CD4-positive, alpha-beta T cell treated with Interleukin-4 for 1 hour (primary cell): ENCODE data around the gene ADPRS.

Experiments
- DNase-seq, 2 donors: peaks; one replicate each; pipeline ENCODE4 v3.0.0-alpha.2; 2020 to 2022

The ADPRS gene

DNA sequence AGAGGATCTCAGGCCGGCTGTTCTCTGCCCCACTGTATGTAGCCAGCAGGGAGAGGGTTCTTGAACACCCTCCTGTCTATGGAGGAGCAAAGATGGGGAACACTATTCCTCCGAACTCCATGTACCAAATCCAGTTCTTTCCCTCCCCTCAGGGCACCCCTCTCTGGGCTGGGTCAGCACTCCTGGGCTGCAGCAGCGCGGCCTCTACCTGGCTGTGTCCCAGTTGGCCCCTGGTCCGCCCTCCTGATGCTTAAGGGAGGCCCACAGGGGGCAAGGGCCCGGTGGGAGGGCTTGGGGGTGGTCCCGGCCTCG is 471 bp upstream of the ADPRS start:
- no peak for DNase-seq

DNA sequence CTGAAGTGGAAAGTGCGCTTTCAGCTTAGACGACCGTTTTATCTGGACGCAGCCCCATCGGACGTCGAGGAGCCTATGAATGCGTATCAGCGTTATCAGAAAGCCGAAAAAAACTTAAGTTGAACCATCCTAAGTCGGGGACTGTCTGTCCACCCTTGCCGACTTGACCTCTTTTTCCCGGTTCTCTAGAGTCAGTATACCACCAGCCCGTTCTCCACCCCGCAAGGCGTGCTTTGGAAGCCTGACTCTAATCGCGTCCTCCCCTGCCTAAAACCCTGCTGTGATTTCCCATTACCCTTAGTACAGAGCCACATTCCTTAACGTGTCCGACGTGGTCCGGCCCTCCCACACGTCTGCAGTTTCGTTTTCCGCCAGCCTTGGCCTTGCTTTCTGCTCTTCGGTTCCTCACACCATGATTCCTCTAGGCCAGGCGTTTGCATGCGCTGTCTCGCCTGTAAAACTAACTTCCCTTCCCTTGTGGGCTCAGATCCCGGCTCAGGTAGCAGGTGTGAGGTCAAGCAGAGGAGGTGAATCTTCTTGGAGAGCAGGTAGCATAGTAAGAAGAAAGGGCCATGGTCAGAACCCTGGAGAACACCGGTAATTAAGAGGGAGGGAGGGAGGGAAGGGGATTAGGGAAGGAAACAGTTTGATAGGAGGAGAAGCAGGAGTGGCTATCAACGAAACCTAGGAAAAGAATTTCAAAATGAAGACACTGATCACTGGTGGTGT is 865 bp downstream of the ADPRS start:
- DNase-seq, result peak in 1 of 2 donors; percentile 13

DNA sequence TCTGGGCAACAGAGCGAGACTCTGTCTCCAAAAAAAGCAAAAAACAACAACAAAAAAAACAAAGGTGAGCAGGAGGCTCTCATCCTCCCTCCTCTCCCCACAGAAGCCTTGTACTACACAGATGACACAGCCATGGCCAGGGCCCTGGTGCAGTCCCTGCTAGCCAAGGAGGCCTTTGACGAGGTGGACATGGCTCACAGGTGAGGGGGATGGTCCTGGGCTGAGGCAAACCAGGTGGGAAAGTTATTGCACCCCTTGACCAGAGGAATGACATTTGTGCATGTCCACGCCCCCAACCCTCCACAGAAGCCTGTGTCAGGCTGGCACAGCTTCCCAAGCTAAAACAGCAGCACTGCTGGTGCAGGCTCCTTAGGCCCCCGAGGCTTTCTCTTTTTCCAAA is 2.4 kb downstream of the ADPRS start:
- DNase-seq, result no peak

DNA sequence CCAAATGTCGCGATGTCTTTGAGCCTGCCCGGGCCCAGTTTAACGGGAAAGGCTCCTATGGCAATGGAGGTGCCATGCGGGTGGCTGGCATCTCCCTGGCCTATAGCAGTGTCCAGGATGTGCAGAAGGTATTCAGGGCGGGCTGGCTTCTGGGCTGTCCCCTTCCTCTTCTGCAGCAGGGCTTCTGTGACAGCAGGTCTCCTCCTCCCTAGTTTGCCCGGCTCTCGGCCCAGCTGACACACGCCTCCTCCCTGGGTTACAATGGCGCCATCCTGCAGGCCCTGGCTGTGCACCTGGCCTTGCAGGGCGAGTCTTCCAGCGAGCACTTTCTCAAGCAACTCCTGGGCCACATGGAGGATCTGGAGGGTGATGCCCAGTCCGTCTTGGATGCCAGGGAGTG is 3.0 kb downstream of the ADPRS start:
- no peak for DNase-seq

DNA sequence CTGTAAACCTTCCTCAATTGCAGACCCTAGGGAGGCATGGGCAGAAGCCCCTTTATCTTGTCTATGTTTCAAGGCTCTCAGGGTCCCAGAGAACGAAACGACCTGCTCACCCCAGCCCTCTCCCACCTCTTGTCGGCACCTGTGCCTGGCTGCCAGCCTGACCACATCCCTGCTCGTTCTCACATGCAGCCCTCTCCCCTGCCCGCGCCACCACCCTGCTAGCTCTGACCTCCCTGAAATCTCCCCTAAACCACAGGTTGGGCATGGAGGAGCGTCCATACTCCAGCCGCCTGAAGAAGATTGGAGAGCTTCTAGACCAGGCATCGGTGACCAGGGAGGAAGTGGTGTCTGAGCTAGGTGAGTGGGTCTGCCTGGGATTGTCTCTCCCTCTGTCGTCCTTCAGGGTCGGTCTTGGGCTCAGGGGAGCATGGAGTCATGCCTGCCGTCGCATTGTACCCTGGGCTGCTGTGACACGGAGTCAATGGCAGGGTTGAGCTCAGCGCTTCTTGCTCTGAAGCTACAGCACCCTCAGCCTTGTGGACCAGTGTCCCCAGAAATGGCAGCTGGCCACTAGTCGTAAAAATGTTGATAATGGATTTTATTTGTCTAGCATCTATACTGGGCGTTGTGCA is 3.6 kb downstream of the ADPRS start:
- DNase-seq, result no peak

DNA sequence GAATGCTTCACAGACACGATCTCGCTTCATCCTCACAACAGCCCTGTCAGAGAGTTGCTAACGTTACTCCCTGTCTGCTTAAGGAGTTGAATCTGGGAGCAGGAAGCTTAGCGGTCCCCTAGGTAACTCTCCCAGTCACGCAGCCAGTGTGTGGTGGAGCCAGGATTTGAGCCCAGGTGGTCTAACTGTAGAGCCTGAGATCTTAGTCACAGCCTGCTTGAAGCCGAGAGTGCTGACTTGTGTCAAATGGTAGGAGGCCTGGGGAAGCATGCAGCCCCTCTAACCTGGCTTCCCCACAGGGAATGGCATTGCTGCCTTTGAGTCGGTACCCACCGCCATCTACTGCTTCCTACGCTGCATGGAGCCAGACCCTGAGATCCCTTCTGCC is 4.1 kb downstream of the ADPRS start:
- DNase-seq, result no peak

DNA sequence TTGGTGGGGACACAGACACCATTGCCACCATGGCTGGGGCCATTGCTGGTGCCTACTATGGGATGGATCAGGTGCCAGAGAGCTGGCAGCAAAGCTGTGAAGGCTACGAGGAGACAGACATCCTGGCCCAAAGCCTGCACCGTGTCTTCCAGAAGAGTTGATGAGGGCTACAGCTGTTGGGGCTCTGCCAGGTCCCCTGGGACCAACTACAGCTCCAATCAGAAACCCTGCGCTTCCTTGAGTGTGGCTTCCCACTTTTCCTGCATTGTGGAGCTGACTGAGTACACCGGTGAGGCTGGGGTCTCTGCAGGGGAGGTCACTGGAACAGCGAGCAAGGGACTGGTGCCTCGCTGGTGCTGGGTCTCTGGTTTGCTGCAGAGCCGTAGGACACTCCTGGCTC is 4.5 kb downstream of the ADPRS start:
- DNase-seq, result no peak

DNA sequence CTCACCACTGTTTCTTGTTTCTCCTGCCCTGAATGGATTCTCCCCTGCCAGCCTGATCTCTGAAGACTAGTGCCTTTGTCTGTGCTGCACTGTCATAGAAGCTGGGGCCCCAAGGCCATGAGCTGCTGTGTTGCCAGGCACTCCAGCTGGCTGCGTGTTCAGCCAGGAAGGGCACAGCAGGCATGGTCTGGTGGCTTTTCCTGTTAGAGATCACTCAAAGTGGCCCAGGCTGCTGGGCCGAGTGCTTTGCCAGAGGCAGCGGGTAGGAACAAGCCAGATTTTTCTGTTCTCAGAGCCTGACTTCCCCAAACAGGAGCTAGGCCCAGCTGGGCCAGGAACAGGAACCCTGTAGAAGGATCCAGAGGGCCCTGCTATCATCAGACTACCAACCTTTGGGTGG is 5.2 kb downstream of the ADPRS start:
- no peak for DNase-seq

DNA sequence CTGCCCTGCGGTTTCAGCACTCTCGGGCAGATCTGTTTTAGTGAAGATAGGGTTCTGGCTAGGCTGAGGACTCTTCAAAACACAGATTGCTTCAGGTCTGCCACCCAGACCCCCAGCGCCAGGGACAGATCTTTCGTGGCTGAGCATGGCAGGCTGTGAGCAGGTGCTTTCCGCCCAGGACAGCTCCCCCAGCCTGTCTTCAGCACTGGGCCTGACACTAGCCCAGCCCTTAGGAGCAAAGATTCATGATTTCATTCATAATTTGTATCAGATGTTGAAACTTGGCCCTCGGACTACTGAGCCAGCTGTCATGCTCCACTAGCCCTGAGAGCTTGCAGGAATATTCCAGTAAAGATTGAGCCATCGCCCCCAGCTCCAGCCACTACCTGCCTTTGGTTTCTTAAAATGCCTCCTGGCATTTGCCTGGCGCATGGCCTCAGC is 5.9 kb downstream of the ADPRS start:
- DNase-seq, result no peak

DNA sequence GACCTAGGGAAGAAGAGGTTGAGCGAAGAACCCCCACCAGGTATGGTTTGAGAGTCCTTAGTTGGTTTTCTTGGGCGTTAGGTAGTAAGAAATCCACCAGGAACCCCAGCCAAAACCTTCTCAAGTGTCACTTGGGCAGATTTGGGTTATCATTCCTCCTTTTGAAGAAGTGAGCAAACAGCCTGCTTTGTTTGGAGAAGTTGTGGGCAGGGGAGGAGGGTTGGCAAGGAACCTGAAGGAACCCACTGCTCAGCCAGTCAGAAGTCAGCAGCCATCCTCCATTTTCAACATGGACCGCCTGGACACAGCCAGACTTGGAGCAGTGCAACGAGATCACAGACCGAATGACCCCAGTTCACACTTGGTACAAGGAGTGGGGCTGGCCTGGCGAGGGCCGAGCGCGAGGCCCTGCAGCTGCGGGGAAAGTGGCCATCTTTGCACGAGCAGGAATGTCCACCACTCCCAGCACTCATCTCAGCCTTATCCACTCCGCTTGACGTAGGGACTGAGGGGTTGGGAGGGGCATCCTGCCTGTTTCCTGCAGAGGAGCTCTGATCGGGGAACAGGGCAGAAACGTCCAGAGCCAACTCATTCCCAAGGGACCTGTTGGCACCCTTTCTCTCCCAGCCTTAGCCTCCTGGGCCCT is 7.2 kb downstream of the ADPRS start:
- peak; percentile 10 to 43 for DNase-seq

DNA sequence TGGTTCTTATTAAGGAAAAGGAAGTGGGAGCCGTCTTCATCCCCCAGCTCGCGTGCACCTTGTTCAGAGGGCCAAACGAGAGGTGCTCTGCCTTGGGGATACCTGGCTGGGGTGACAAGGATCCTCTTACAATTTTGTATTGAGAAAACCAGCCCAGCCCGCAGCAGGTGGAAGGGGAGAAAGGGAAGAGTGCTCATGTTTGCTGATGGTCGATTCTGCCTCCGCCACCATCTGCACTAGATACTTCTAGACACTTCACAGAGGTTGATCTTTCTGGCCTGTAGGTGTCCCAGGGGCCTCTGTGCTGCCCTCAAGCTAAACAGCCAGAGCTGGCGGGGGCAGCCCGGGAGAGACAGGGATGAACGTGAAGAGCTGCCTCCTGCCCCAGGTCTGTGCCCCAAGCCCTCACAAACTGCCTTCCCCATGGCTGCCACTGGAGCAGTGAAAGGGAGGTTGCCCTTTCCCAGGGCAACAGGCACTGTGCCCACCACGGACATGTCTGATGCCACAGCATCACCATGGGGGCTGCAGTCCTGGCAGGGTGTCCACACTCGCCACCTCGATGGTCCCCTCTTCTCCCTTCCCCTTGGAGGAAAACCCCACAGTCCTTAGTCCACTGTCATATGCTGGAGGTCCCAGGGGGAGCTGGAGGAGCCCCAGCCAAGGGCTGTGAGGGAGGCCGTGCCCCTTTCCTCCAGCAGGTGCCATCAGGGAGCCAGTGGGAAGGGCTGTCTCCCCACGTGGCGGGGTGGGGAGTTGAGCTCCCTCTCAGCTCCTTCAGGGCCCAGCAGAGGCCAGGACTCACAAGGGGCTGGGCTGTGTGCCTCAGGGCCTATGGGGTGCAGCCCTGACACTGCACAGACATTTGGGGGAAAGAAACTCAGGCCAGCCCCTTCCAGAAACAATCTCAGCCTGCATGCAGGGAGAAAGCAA is 8.1 kb downstream of the ADPRS start:
- no peak for DNase-seq

DNA sequence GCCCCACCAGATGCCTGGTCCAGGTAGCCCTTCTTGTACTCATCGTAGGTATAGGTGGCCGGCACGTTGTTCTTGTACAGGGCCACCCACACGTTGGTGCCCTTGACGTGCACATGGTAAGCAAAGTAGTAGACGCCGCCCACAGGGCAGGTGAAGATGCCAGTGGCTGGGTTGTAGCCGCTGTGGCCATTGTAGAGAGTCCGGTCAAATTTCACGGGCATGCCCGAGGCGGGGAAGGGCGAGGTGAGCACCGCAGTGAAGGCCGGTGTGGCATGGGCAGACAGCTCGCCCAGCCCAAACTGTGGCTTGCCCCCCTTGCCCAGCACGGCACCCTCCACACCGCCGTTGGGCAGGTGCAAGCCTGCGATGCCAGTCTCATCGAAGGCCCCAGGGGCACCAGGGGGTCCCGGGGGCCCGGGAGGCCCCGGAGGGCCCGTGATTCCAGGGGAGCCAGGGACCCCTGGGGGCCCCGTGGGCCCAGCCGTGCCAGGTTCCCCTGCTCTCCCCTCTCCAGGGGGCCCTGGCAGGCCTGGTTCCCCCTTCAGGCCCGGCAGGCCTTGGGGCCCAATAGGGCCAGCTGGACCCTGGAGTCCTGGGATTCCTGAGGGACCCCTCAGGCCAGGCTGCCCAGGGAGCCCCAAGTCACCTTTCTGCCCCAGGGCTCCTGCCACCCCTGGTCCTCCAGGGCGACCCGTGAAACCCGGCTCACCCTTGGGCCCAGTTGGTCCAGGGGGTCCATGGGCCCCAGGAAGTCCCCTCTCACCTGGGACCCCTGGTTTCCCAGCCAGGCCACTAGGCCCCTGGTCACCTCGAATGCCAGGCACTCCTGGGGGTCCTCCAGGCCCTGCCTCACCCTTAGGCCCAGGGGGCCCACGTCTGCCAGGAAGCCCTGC is 9.2 kb downstream of the ADPRS start:
- no peak for DNase-seq

DNA sequence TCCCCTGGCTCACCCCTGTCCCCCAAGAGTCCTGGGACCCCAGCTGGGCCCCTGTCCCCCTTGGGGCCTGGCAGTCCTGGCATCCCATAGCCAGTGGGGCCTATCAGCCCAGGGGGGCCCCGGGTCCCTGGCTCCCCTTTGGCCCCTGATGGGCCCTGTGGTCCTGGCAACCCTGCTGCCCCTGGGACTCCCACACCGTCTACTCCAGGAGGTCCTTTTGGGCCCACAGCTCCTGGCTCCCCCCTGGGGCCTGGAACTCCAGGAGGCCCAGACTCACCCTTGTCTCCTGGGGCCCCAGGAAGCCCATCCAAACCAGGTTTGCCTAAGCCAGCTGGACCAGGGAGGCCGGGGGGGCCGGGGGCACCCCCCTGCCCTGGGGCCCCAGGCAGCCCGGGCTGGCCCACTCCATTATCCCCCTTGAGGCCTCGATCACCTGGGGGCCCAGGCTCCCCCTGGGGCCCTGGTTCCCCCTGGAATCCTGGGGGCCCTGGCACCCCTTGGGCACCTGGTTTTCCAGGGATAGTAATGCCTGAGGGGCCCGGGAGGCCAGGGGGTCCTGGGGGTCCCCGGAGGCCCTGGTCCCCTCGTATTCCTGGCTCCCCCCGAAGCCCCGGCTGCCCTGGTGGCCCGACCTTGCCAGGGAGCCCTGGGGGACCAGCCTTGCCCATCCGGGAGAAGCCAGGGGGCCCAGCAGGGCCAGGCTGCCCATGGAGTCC is 10.1 kb downstream of the ADPRS start:
- no peak for DNase-seq

DNA sequence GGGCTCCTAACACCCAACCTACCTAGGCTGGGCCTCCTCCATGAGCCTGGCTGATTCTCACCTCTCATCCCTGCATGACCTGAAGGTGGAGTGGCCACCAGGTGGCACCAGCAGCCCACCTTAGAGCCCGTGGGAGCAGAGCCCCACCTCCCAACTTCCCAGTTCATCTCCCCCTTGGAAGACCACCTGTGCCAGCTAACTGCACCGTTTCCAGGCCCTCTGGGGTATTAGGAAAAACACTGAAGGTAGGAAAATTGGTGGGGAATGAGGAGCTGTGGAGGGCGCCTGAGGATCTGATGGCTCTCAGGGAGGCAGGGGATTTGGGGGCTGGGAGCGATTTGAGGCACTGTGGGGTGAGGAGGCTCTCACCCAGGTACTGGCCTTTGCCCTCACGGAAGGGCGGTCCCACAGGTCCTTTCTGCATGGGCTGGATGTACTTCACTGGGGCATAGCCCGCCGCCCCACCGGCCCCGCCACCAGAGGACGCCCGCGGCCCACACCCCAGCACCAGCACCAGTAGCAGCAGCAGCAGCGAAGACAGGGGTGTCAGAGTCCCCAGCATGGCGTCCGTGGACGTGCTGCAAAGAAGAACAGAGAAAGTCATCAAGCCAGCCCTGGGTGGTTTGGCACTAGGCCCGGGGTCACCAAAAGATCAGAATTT is 11.1 kb downstream of the ADPRS start:
- peak; percentile 72 to 73 for DNase-seq

DNA sequence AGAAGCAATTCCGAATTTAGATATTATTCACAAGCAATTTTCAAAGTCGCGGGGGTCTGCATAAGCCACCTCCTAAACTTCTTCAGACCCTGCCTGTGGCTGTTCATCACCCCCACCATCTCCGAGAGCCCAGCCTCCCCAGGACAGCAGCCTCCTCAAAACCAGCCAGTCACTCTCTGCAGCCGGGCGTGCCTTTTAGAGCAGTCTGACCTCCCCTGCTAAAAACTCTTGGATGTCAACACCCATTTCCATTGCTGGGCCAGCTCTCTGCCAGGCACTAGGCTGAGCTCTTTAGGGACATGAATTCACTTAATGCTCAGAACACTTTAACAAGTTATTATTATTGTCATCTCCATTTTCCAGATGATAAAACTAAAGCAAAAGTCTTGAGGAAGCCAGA is 11.7 kb downstream of the ADPRS start:
- no peak for DNase-seq

DNA sequence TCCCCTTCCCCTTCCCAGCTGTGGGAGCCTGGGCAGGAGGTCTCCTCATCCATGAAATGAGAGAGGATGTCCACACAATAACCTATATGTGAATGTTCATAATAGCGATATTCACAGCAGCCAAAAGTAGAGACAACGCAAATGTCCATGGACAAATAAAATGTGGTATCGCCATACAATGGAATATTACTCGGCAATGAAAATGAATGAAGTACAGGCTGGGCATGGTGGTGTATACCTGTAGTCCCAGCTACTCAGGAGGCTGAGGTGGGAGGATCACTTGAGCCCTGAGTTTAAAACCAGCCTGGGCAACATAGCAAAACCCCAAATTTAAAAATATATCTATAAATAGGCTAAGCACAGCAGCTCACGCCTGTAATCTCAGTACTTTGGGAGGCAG is 12.9 kb downstream of the ADPRS start:
- DNase-seq, result no peak

DNA sequence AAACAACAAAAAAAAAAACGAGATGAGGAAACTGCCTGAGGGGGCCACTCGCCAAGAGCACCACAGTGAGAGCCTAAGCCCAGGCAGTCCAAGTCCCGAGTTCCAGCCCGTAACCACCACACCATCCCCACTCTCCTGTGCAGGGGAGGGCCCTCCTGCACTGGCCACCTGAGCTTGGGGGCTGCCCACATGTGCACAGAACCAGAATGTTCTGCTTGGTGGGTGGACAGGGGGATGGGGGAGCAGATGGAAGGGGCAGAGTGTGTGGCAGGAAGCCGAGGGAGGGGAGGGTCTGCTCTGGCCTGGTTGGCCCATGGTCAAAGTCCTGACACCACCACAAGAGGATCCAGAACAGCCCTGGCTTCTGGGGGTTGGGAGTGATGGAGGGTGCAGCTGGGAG is 17.6 kb downstream of the ADPRS start:
- DNase-seq, result no peak

DNA sequence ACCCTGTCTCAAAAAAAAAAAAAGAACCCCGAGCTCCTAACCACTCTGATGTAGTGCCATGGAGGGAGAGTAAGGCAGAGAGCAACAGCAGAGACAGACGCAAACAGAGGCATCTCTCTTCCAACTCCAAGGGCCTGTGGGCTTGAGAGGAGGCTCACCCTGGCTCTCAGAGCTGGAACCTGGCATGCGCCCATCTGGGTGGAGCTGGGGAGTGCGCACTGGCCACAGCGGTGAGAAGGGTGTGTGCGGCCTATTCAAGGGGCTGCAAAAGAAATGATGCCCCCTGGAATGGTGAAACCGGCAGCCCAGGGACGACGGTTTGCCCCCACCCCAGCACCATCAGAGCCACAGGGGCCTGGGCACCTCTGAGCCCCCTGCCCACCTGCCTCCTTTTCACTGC is 18.7 kb downstream of the ADPRS start:
- DNase-seq, result no peak

DNA sequence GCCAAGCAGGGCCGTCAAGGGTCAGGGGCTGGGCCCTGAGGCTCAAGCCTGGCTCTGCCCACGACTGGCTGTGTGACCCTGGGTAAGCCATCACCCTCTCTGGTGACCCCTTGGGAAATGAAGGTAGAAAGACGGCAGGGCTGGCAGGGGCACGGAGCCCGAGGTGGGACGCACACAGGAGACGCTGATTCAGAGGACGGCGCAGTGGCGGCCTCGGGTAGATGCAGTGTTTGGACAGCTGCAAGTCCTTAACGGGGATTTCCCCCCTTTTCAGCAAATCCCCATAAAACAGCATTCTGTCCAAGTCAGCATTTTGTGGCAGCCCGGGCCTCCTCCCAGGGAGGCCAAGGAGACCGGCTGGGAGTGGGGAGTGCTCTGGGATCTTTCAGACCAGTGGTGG is 19.6 kb downstream of the ADPRS start:
- no peak for DNase-seq

DNA sequence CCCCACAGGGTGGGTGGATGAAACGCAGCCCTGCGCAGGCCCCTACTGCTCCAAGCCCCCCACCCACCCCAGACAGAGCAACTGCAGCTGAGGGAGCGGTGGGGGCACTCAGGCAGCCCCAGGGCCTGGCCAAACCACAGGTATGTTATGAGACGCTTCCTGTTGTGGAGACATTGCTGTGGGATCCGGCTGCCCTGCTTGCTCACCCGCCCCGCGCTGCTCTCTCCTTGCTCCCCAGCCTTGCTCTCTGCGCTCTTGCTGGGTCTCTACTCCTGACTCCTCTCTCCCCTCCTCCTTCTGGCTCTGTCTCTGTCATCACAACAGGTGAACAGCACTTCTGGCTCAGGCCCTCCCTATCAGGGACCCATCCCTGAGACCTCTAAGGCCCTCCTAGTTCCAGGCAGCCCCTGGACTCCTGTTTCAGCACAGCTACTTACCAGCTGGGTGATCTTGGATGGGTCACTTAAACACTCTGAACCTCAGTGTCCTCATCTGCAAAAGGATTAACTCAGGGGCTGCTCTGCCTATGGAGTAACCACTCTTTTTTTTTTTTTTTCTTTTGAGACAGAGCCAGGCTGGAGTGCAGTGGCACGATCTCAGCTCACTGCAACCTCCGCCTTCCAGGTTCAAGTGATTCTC is 20.5 kb downstream of the ADPRS start:
- DNase-seq, result peak; percentile 40 to 42

DNA sequence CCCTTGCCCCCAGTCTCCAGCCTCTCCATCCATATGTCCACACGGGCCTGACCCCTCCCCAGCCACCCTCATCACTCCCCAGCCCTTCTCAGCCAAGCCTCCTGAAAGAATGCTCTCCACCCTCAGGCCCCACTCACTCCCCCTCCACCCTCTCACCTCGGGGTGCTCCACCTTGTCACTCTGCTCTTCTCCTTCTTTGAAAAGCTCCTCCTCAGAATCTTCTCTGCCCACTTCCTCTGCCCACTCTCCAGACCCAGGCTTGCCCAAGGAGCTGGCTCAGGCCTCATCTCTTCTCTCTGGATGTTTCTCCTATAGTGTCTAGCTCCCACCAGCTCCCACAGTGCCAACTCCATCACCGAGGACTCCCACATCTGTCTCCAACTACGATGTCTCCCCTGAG is 22.5 kb downstream of the ADPRS start:
- no peak for DNase-seq
